Activated CD4-positive, CD25-positive, alpha-beta regulatory T cell (primary cell): ENCODE results near the gene ATF5.

Experiments used
- DNase-seq, 4 experiments: peaks; one replicate each; lab custom pipeline; 2025; lab: John Stamatoyannopoulos, UW

ATF5 gene

DNA sequence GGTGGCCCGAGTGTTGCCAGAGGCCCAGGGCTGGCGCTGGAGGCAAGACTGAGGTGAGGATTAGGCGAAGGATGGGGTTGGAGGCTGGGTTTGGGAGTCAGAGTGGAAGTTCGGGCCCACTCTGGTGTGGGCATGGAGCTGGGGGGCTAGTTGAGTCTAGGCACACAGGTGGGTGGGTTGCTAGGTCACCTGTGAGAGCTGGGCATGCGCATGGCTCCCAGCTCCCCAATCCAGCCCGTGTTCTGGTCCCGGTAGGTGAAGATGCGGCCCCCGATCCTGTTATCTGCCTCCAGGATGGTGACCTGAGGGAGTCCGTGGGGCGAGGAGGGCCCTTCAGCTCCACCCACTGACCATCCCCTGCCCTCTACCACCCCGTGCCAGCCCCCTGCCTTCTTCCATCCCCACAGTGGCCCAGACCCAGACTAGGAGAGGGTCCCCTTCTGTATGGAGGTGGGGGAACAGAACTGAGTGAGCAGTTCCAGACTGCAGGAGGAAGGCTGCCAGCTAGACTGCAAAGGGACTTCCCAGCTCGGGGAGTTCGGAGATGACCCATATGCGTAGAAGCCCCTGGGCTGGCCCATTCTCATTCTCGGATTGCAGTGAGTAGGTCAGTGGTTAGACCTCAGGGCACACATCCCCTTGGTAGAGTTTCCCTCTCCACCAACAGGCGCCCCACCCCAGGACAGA lies 34.0 kb upstream of the ATF5 start:
- DNase-seq: no peak

DNA sequence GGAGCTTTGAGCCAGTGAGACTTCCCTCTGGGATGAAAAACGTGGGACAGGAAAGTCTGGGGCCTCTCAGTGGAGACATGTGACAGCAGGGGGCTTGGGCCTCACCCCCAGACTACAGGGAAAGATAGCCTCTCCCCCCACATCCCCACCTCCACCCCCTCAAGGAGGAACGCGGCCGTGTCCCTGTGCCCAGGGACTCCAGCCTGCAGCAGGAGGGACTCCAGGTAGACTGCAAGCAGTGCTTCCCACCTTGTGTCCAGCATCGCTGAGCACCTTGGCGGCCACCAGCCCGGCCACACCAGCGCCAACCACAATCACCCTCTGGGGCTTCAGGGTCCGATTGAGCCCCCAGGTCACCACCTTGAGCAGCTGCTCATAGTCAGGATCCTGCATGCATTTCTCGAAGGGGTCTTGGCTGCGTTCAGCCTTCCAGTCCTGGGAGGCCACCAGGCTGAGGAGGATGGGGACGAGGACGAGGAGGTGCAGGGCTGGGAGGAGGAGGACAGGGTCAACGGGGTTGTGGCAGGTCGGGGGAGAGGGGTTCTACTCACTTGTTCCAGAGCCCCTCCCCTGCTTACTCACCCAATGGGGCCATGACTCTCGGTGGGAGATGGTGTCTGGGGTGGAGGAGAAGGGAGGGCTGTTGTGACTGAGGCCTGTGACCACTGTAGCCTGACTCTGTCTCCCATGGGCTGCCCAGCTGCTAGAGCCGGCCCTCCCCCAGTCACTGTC lies 33.3 kb upstream of the ATF5 start:
- no peak for DNase-seq

DNA sequence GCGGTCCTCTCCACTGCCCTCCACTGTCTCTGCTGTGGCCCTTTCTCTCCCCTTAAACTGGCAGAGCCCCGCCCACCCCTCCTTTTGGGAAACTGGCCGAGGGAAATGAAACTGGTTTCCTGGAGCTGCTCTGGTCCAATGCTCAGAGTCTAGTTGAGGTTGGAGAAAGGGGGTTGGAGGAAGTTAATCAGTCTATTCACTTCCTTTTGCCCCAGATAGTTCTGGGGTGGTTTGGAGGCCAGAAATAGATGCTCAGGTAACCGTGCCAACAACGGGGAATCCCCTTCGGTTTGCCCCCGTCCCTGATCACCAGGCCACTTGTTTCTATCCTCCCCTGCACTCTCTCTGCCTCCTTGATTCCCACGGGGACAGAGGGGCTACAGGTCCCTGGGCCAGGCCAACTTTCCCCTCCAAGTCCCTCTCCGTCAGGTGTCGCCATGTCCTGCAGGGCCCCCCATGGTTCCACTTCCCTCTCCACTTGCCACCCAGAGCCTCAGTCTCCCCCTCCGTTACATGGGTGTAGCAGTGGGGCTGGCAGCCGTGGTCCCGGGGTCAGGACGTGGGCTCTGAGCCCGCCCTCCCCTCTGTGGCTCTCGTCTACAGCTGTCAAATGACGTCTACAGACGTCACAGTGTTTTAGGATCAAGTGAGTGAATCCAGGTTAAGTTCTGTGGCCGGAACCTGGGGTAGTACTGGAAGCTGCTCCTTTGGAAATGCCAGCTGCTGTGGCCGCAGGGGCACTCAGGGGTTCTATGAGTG lies 32.0 kb upstream of the ATF5 start, which contains the start of gene IL4I1:
Gene IL4I1, minus strand, starts transcription at position 25 of the 759 bp plus-strand sequence. CDS start 727 bp downstream, outside the sequence.
- peak in 3 of 4 experiments; percentile 19 to 27 (median 19) for DNase-seq

DNA sequence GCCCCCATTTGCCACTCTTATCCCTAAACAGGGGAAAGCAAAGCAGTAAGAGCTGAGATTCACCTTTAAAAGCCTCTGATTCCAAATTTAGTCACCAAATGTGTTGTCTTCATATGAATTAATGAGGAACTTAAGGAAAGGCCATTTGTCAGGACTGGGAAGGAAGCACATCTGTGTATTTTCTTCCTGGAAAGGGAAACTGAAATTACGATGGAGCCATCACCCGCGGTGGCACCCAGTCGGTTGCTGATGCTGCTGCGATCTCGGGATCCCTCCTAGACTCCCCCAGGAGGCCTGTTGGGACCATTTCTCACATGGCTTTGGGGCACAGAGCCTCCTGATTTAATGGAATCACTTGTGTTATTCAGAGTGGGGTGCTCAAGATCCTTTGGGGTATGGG lies 24.9 kb upstream of the ATF5 start:
- no peak for DNase-seq

DNA sequence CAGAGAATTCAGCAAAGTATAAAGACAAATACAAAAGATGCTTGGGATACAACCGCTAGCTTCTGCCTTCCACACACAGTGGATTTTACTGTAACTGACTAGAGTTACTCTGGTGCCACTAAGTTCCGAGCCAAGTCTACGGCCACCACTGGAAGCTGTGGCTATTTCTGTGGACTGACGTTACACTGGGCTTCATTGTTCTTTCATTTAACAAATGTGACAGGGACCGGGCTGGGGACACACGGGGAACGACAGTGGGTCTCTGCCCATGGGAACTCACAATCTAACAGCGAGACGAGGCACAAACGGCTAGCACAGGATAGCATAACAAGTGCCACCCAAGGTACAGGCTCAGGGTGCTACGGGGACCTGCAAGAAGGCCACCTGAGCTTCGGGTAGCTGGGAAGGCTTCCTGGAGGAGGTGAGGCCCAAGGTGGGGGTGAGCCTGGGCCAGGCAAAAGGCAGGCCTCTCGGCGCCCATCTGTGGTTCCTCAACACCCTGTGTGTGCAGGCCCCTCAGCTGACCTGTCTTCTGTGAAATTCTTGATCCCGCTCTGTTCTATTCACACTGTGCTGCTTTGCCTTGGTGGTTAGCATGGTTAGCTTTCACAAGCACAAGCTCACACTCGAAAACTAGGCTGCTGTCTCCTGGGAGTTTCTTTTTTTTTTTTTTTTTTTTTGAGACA lies 22.0 kb upstream of the ATF5 start:
- DNase-seq: no peak

DNA sequence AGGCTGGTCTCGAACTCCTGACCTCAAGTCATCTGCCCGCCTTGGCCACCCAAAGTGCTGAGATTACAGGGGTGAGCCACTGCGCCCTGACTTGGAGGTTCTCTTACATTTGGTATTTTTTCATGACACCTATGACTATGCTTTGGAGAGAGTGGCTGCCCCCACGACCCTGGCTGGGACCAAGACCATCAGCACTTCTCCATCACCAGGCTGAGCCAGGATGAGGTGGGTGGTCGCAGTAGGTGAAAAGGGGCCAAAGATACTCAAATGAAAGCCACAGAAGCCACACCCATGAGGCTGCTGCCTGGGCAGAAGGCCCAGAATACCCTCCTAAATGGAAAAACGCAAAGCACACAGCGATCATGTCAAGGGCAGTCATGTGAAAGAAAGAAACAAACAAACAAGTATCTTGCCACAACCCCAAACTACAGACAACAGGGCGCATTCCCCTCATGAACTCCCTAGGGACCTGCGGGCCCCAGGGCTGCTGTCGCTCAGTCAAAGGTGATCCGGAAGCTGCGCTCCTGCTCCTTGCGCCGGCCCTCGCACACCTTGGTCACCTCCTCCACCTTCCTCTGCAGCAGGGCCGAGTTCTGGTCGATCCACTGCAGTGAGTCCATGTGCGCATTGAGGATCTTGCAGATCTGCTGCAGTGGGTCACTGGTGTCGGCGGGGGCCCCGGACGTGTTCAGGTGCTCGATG lies 21.1 kb upstream of the ATF5 start:
- DNase-seq: no peak

DNA sequence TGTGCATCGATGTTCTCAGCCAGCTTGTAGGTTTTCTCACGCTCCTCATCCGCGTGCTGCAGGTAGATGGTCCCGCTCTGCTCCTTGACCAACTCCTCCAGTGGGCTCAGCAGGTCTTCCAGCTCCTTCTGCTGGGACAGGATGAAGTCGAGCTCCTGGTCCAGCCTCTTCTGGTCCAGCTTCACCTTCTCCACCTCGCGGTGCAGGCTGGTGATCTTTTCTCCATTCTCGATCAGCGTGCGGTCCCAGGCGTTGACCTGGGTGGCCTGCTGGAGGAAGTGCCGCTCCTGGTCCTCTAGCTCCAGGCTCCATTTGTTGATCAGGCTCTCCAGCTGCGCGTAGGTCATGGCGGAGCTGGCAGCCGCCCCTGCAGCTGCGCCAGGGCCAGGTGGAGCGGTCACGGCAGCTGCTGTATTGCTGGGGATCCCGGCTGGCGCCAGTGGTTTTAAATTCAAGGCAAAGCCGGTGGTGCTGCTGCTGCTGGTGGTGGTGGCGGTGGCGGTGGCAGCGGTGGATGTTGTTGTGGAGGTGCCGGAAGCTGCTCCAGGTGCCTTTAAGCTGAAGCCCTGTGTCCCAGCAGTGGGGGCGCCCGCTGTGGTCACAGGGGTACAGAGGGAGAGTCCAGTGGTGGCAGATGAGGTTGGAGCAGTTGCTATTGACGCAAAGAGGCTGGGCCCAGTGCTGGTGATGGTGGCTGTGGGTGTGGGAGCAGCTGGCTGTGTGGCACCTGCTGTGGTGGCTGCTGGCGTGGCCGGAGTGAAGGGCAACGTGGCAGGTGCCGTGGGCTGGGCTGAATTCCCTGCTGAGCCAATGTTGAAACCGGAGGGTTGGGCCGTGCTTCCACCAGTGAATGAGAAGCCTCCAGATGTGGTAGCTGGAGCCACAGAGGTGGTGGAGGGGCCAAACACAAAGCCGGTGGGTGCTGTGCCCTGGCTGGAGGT lies 20.3 kb upstream of the ATF5 start:
- DNase-seq: no peak

DNA sequence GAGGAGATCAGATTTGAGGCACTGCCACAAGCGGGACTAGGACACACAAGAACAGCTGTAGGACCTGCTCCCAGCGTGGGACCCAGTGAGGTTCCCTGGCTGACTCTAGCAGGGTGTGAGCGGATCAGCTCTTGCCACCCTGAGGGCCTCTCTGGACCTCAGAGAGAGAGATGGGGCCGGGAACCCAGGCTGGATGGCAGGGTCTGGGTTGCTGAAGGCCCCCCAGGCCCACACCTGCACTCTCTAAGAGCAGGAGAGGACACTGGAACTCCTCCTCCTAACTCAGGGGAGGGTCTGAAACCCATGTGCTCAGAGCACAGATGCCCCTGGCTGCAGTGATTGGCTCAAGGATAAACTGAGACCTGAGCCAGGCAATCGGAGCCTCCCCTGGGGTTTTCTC lies 18.8 kb upstream of the ATF5 start:
- no peak for DNase-seq

DNA sequence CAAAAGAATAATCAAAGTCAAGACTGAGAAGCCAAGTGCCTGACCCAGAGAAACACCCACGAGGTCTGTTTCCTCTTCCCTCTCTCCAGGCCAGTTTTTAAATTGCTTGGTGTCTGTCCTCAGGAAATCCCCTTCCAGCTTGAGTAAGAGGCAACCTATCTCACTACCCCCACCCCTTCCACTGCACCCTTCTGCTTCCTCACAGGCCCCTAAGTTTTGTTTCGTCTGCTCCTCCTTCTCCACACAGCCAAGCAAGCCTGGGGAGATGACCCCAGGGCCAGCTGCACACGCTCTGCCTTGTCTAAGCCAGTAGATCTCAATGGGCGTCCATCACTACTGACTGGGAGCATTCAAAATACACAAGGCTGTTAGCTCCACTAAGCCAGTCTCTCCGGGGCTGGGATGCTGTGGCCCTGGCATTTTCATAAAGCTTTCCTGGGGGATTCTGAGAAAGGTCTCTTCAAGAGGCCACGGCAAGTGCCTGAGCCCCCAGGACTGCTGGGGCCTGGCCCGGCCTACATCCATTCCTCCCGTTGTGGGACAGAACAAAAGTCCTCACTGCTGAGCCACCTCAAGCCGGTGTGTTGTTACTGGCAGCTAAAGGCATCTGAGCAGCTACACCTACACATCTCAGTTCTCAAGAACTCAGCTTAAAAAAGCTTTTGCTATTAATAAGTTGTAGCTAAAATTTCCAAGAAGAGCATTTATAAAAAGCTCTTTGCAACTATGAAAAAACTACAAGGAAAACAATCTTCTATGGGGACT lies 17.4 kb upstream of the ATF5 start:
- DNase-seq: no peak

DNA sequence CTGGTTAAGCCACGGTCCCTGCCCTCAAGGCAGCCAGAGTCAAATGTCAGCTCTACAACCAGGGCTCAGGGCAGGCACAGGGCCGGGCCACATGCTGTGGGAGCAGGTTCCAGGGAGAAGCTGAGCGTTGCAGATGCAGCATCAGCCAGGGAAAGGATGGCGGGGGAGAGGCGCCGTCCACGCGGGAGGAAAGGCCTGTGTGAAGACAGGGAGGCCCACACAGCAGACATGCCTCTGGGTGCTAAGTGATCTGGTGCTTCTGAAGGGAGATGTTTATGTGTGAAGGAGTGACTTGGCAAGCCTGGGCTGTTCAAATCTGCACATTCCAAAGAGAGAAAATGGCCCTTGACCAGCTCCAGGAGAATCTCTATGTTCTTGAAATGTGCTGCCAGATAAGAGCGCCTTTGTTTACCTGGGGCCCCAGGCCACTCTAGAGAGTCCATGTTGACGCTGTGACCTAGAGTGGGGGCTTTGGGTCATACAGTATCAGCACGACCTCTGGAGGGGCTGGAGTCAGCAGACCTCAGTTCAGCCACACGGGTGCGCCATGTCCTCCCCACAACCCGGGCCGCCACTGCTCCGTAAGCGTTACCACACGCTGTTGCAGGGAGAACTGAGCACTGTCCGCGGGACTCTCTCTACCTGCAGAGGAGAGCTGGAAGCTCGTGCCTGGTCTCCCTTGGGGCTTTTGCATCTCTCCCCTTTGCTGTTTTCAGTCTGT lies 15.9 kb upstream of the ATF5 start:
- no peak for DNase-seq

DNA sequence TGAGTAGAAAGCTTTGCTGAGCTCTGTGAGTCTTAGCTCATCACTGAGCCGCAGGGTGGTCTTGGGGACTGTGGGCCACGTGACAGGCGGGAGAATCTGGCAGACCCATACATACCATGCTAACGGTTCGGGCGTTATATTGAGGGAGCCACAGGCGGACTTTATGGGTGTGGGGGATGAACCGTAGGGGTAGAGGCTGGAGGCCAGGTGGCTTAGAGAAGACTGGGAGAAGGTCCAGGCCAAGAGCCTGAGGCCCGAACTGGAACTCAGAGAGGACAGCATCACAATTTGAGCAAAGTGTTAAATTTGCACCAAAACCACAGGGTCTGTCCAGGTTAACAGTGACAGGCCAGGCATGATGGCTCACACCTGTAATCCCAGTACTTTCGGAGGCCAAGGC lies 15.3 kb upstream of the ATF5 start:
- DNase-seq: no peak

DNA sequence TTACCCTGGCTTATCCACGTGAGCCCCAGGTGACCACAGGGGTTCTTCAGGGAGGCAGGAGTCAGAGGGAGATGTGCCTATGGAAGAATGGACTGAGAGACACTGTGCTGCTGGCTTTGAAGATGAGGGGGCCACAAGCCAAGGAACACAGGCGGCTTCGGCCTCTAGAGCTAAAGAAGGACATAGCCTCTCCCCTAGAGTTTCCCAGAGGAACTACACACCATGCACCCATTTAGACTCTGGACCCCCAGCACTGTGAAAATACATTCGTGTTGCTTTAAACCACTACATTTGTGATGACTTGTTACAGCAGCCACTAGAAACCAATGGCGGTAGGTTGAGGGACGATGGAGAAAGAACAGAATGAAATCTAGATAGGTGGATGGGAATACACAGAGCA lies 13.7 kb upstream of the ATF5 start:
- no peak for DNase-seq

DNA sequence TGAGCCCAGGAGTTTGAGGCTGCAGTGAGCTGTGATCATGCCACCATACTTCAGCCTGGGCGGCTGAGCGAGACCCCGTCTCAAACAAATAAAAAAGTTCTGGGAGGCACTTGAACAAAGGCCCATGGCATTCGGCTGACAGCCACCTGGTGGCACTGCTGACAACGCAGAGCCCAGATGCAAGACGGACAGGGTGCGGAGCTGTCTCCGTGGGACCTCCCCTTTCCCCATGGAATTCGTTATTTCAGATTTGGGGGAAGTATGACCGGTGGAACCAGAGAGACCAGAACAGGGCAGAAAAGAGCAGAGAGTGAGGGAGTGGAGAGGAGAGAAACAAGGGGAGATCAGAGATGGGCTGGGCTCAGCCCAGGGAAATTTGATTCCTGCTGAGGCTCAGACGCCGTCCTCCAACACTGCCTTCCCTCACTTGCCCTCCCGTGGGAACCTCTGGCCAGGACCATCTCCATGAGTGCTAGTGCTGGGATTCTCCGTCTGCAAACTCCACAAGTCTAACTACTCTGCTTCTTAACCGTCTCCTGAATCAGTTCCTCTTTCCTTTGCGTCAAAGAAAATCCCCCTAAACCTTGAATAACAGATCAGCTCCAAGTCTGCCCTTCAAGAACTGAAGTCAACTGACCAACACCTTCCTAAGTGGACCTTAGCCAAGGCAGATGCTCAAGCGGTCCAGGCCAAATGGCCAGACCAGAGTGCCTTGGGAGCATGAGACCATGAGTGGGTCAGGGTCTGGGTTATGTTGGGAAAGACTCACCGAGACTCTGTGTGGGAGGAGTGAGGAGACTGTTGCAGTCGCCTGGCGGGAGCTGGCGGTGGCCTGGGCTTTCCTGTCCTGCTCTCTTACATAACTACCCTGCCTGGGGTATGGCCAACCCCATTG lies 11.9 kb upstream of the ATF5 start:
- DNase-seq: no peak

DNA sequence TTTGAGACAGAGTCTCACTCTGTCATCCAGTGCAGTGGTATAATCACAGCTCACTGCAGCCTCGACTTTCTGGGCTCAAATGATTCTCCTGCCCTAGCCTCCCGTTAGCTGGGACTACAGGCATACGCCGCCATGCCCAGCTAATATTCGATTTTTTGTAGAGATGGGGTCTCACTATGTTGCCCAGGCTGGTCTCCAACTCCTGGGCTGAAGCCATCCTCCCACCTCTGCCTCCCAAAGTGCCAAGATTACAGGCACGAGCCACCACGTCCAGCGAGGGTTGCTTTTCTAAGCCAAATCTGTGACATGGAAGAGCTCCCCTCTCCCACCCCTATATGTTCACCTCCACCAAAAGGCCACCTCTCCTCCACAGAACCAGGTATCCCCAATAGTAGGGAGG lies 10.9 kb upstream of the ATF5 start:
- no peak for DNase-seq

DNA sequence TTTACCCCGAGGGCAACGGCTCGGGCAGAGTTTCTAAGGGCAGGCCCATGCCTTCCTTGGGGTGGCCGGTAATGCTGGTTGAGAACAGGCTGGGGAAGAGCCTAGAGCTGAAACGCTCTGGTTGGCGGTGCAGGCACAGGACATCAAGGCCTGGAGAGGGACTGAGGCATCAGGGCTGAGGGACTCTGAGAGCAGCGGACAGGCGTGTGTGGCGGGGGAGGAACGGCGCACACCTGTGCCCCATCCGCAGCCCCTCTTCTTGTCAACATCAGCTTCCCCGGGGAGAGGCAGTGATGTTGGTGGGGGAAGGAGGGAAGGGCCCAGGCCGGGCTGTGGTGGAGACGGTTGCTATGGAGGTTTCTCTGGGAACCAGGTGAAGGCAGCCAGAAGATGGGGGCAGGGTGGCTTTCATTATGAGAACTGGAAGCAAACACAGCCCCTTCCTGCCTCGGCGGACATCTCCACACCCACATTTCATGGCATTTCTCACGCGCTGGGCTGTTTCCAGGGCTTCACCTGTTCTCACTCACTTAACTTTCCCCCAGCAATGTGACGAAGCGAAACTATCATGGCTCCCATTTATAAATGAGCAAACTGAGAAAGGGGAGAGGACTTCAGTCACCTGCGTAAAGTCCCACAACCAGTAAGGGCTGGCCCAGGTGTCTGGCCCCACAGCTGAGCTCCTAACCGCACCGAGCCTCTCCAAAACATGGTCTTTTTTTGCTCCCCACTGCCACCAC lies 8.2 kb upstream of the ATF5 start:
- no peak for DNase-seq

DNA sequence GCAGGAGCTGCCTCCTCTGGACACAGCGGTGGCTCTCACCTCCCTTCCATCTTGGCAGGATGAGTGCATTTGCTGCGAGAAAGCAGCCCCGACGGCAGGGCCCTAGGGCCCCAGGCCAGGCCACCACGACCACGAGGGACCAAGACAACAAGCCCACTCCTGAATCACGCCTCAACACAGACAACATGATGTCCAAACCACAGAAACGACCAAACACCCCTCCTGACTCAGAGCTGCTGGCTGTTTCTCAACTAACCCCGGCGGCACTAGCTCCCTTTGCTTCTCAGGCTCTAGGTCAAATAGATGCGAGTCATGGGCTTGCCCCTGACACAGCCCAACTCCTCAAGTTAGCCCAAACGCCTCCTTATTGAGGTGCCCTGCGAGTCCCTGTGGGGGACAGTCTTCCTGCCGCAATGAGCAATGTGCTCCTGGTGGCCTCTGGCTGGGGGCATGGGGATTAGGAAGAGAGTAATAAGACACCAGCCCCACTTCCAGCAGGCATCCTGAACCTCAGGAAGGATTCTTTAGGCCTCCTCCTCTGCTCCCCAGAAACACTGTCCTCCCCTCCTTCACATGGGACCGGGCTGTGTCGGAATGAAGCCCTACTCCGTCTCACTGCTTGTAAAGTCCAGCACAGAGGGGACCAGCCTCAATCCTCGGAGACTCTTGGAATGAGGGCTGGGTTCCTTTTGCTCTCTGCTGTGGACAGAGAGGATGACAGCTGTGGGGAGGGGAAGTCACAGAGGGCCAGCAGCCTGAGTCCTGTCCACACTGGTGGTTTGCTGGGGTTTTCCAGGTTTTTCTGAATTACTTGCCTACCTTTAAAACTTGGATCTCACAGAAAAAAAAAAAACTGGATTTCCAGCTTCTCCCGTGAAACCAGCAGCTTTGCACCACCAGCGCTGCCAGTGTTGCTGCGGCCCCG lies 6.9 kb upstream of the ATF5 start:
- DNase-seq: no peak
